Right renal pelvis (tissue), 4 donors: ENCODE data around the gene RET. TPM values are rescaled to one million over a fixed set of nuclear protein-coding genes. Genes with fewer than 3 reads are reported as not detected.
A peak's percentile ranks its signal among the peaks of the same experiment; 100 is the strongest.

ENCODE experiments used
- DNase-seq, 4 donors: peaks; one replicate each; pipeline ENCODE4 v3.0.0-alpha.2; 2013; ENCODE audit warnings: low read depth in 4 of 4, low spot score in 3 of 4, missing footprints in 1 of 4
- polyA plus RNA-seq, 4 donors: library from polyadenylated mRNA; unstranded; fragments of 120-200 nt; gene quantifications; one replicate each; pipeline ENCODE4 v1.2.1, GENCODE V29; 2013; ENCODE audit not compliant: insufficient read length in 4 of 4

The RET gene
- polyA plus RNA-seq, 4 donors, result 19.0 to 26.2 (median 25.9) TPM

- DNase-seq, result no peak
These were observed 25.4 kb downstream of the RET start for GRCh38 chr10:43102063-43102828.

GRCh38 chr10:43105102-43105955 lies 28.5 kb downstream of the RET start:
- DNase-seq, result peak; percentile 42 to 76 (median 58)

GRCh38 chr10:43105956-43106229 lies 29.0 kb downstream of the RET start:
- DNase-seq, result no peak

- DNase-seq, result no peak
These were observed 29.6 kb downstream of the RET start for GRCh38 chr10:43106256-43107091.

- no peak for DNase-seq
These were observed 32.1 kb downstream of the RET start for GRCh38 chr10:43108951-43109350.

- DNase-seq, result no peak
These were observed 32.9 kb downstream of the RET start for GRCh38 chr10:43109671-43110249.

- peak in 3 of 4 donors; percentile 23 to 41 (median 35) for DNase-seq
These were observed 33.6 kb downstream of the RET start for GRCh38 chr10:43110338-43111071.

- DNase-seq, result no peak
These were observed 34.2 kb downstream of the RET start for GRCh38 chr10:43111101-43111500.

- no peak for DNase-seq
These were observed 35.2 kb downstream of the RET start for GRCh38 chr10:43111921-43112607.

- DNase-seq, result no peak
These were observed 35.7 kb downstream of the RET start for GRCh38 chr10:43112608-43112961.

GRCh38 chr10:43113201-43114087 lies 36.6 kb downstream of the RET start:
- DNase-seq, result no peak

- no peak for DNase-seq
These were observed 37.3 kb downstream of the RET start for GRCh38 chr10:43114088-43114742.

GRCh38 chr10:43114743-43115611 lies 38.1 kb downstream of the RET start:
- no peak for DNase-seq

- no peak for DNase-seq
These were observed 39.2 kb downstream of the RET start for GRCh38 chr10:43115881-43116595.

- DNase-seq, result no peak
These were observed 39.7 kb downstream of the RET start for GRCh38 chr10:43116596-43116995.

- DNase-seq, result no peak
These were observed 40.3 kb downstream of the RET start for GRCh38 chr10:43117031-43117776.
